HG02610 (cell line): ENCODE results near the gene DIP2C.
"Not testable (repeated sequence)": the region's sequence is repeated elsewhere in the genome, so short reads cannot be mapped to it uniquely, and the experiment has no call there.

Experiments
- ATAC-seq: cut with Tn5 transposase; IDR thresholded peaks from one replicate; pipeline ENCODE4 v1.9.1; 2021; ENCODE audit warnings: mild to moderate bottlenecking, moderate library complexity; ENCODE audit not compliant: unreplicated experiment

DIP2C gene

GRCh38 chr10:489330-489729, 200.1 kb downstream of the DIP2C start:
- ATAC-seq = no peak

GRCh38 chr10:488933-489215, 200.6 kb downstream of the DIP2C start:
- no peak for ATAC-seq

GRCh38 chr10:488081-488932, 201.2 kb downstream of the DIP2C start:
- ATAC-seq = no peak

GRCh38 chr10:486666-487322, 202.7 kb downstream of the DIP2C start:
- no peak for ATAC-seq

- no peak for ATAC-seq
Observed at GRCh38 chr10:486206-486605, 203.3 kb downstream of the DIP2C start.

GRCh38 chr10:485776-486175, 203.7 kb downstream of the DIP2C start:
- ATAC-seq = no peak

- no peak for ATAC-seq
Observed at GRCh38 chr10:484925-485661, 204.4 kb downstream of the DIP2C start.

- no peak for ATAC-seq
Observed at GRCh38 chr10:484441-484924, 205.0 kb downstream of the DIP2C start.

GRCh38 chr10:483261-483660, 206.2 kb downstream of the DIP2C start:
- no peak for ATAC-seq

- no peak for ATAC-seq
Observed at GRCh38 chr10:482848-483247, 206.6 kb downstream of the DIP2C start.

GRCh38 chr10:482051-482501, 207.4 kb downstream of the DIP2C start:
- no peak for ATAC-seq

GRCh38 chr10:481628-482027, 207.8 kb downstream of the DIP2C start:
- no peak for ATAC-seq

GRCh38 chr10:480928-481552, 208.4 kb downstream of the DIP2C start:
- ATAC-seq = no peak

GRCh38 chr10:480498-480927, 209.0 kb downstream of the DIP2C start:
- no peak for ATAC-seq

- not testable (repeated sequence) for ATAC-seq
Observed at GRCh38 chr10:479706-480497, 209.6 kb downstream of the DIP2C start.

GRCh38 chr10:478471-479245, 210.8 kb downstream of the DIP2C start:
- ATAC-seq = no peak

- ATAC-seq = no peak
Observed at GRCh38 chr10:477620-478019, 211.8 kb downstream of the DIP2C start.

GRCh38 chr10:476455-476780, 213.1 kb downstream of the DIP2C start:
- ATAC-seq = no peak

GRCh38 chr10:475709-476454, 213.6 kb downstream of the DIP2C start:
- no peak for ATAC-seq
